ENCODE data around the gene SYT14. TPM values are rescaled to one million over a fixed set of nuclear protein-coding genes. Genes with fewer than 3 reads are reported as not detected.

SYT14 gene
- total and polyA plus RNA-seq, 2 of the 4 experiments (the other 2 are of a cell fraction) = 0.14 to 1.3 TPM

GRCh38 chr1:210213335-210213734, 275.3 kb downstream of the SYT14 start:
- Histone ChIP-seq H4K20me1 (ENCODE audit: insufficient read depth, low read length) (no peaks in the 10 kb centered on the region), H4K8ac (ENCODE audit: low read depth in 2 of 2, low read length in 2 of 2) (no peak overlapping the region), H4K5ac (ENCODE audit: low read depth, low read length) (no peak overlapping the region), H3K4me2 (ENCODE audit: low read depth, low read length) (no peak overlapping the region), H2AK5ac (ENCODE audit: low read depth, low read length) (no peak overlapping the region), H3K79me1 (ENCODE audit: low read depth in 1 of 2, low read length in 2 of 2) (no peaks in the 10 kb centered on the region), H2AK9ac (replicated peaks; ENCODE audit: low read depth, low read length, poor library complexity) (no peak overlapping the region), H3K4me1 (ENCODE audit: control insufficient read depth, insufficient read depth, low read length) (no peaks in the 10 kb centered on the region), H4K91ac (ENCODE audit: insufficient read depth, low read depth, low read length) (no peak overlapping the region), H2AFZ (replicated peaks; ENCODE audit: low read length, poor library complexity) (no peak overlapping the region), H3K36me3 (ENCODE audit: control insufficient read depth, insufficient read depth, low read length) (no peaks in the 10 kb centered on the region), H3K9me3 (ENCODE audit: control insufficient read depth, insufficient read depth, low read length) (no peaks in the 10 kb centered on the region), H3K27ac (ENCODE audit: insufficient read depth, low read length) (no peak overlapping the region), H3K9ac (ENCODE audit: low read depth, low read length) (no peak overlapping the region), H3K56ac (ENCODE audit: extremely low read depth, insufficient read depth, low read length) (no peak overlapping the region), H3K4me3 (ENCODE audit: insufficient read depth, low read depth, low read length) (no peak overlapping the region), H3K14ac (replicated peaks; ENCODE audit: low read depth, low read length) (no peak overlapping the region), H3K4ac (ENCODE audit: low read depth, low read length) (no peak overlapping the region), H3K23ac (ENCODE audit: low read depth, low read length) (no peak overlapping the region), H3K27me3 (ENCODE audit: control insufficient read depth, insufficient read depth, low read length) (no peaks in the 10 kb centered on the region), H2BK20ac (ENCODE audit: low read depth, low read length) (no peak overlapping the region), H3K9me1 (ENCODE audit: insufficient read depth, low read length) (no peaks in the 10 kb centered on the region), H2BK120ac (ENCODE audit: low read depth, low read length) (no peak overlapping the region), H2BK15ac (ENCODE audit: low read depth, low read length) (no peak overlapping the region), H3K18ac (ENCODE audit: low read depth, low read length) (no peak overlapping the region), H2BK5ac (ENCODE audit: low read depth, low read length, poor library complexity, severe bottlenecking) (no peak overlapping the region)
- dilution Hi-C loops (cut with HindIII; ENCODE audit: low sequenced_read_pairs, unreplicated experiment) = no loop called here
- in situ Hi-C loops (cut with MboI; ENCODE audit: low sequenced_read_pairs) = no loop called here
- intact Hi-C loops (cut with micrococcal nuclease) = no loop called here
- ATAC-seq (ENCODE audit: low read depth) (no peak), DNase-seq (no peak)
- no CpG with 5 or more reads among the region's 8 CpGs for WGBS, 2 experiments (ENCODE audit: extremely low coverage in 2 of 2, insufficient read length in 1 of 2)
- CTCF ChIA-PET = interaction anchor here (0.7 kb wide), 1 partner anchor 48 kb away, joined by 3 read pairs; no protein-coding TSS in a partner anchor
- TF ChIP-seq MAZ (IDR thresholded peaks at IDR 0.05; ENCODE audit: borderline replicate concordance, low read depth, low read length) (no peak), CEBPB (IDR thresholded peaks at IDR 0.05; ENCODE audit: low read depth, low read length) (no peak), CHD1 (IDR thresholded peaks at IDR 0.05; ENCODE audit: low read depth, low read length) (no peak), RCOR1 (IDR thresholded peaks at IDR 0.05; ENCODE audit: insufficient replicate concordance, low read length) (no peak), RFX5 (IDR thresholded peaks at IDR 0.05; ENCODE audit: low read depth, low read length) (no peak), RAD21 (IDR thresholded peaks at IDR 0.05; ENCODE audit: low read length) (no peak), NFE2L2 (IDR thresholded peaks at IDR 0.05; ENCODE audit: low read depth, low read length) (no peak), POLR2A (IDR thresholded peaks at IDR 0.05; ENCODE audit: low read depth, low read length) (no peak), SMC3 (IDR thresholded peaks at IDR 0.05; ENCODE audit: low read depth, low read length) (no peak), FOS (IDR thresholded peaks at IDR 0.05; ENCODE audit: low read depth, low read length) (no peak), ELK1 (IDR thresholded peaks at IDR 0.05; ENCODE audit: borderline replicate concordance, low read depth, low read length) (no peak), BHLHE40 (IDR thresholded peaks at IDR 0.05; ENCODE audit: low read depth, low read length) (no peak), MAFK (IDR thresholded peaks at IDR 0.05; ENCODE audit: low read depth, low read length) (no peak), MXI1 (IDR thresholded peaks at IDR 0.05; ENCODE audit: borderline replicate concordance, low read depth, low read length) (no peak), CTCF (conservative IDR thresholded peaks at IDR 0.05; ENCODE audit: low read depth, low read length) (no peak)
- TF ChIP-seq, protein P1, sequence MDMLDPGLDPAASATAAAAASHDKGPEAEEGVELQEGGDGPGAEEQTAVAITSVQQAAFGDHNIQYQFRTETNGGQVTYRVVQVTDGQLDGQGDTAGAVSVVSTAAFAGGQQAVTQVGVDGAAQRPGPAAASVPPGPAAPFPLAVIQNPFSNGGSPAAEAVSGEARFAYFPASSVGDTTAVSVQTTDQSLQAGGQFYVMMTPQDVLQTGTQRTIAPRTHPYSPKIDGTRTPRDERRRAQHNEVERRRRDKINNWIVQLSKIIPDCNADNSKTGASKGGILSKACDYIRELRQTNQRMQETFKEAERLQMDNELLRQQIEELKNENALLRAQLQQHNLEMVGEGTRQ (IDR thresholded peaks at IDR 0.05; ENCODE audit: low read depth, low read length) = no peak
- POLR2A ChIA-PET (ENCODE audit: unreplicated experiment) = no interaction called here
- BruUV-seq (replicated peaks) = no TSS peak
